GM15510 (cell line): Measurements from ENCODE around the gene CHDH.

Source experiments
- POLR2A ChIP-seq: IDR thresholded peaks from 3 replicates; pipeline ENCODE4 v1.6.1; 2011; ENCODE audit warnings: borderline replicate concordance; ENCODE audit not compliant: insufficient read length; ENCODE audit errors: extremely low read depth

The CHDH gene

GRCh38 chr3:53846134-53846850, at the start of gene CHDH, which contains the start of gene IL17RB:
CHDH (minus strand) TSS chr3:53846419; CDS start chr3:53824008, 22,411 bp downstream.
IL17RB (plus strand) TSS chr3:53846568; CDS start chr3:53846589, 21 bp downstream.
- TF ChIP-seq POLR2A: peak; percentile 48

GRCh38 chr3:53892286-53892637, 46.0 kb upstream of the CHDH start:
- TF ChIP-seq POLR2A: no peak

GRCh38 chr3:53891497-53892285, 45.5 kb upstream of the CHDH start, which contains the start of gene SELENOK:
SELENOK (minus strand) TSS chr3:53891859.
- TF ChIP-seq POLR2A: peak; percentile 90

GRCh38 chr3:53890726-53891475, 44.7 kb upstream of the CHDH start:
- no peak for TF ChIP-seq POLR2A

GRCh38 chr3:53888232-53888631, 42.0 kb upstream of the CHDH start:
- TF ChIP-seq POLR2A: no peak

GRCh38 chr3:53887446-53887845, 41.2 kb upstream of the CHDH start:
- no peak for TF ChIP-seq POLR2A

- TF ChIP-seq POLR2A: no peak
Measured at GRCh38 chr3:53885239-53885638, 39.0 kb upstream of the CHDH start.

- TF ChIP-seq POLR2A: no peak
Measured at GRCh38 chr3:53884623-53885022, 38.4 kb upstream of the CHDH start.

GRCh38 chr3:53883008-53883407, 36.8 kb upstream of the CHDH start:
- no peak for TF ChIP-seq POLR2A

GRCh38 chr3:53881691-53882593, 35.7 kb upstream of the CHDH start, which contains the start of gene ACTR8:
ACTR8 (minus strand) TSS chr3:53882152; CDS start chr3:53882101, 51 bp downstream.
- peak; percentile 85 for TF ChIP-seq POLR2A

GRCh38 chr3:53880396-53881345, 34.5 kb upstream of the CHDH start:
- no peak for TF ChIP-seq POLR2A

- no peak for TF ChIP-seq POLR2A
Measured at GRCh38 chr3:53865732-53866499, 19.7 kb upstream of the CHDH start.
